HG02852 (cell line): ENCODE data around the gene OR7A17.

Experiments used
- ATAC-seq: cut with Tn5 transposase; IDR thresholded peaks from one replicate; pipeline ENCODE4 v1.9.1; 2021; ENCODE audit warnings: mild to moderate bottlenecking, moderate library complexity; ENCODE audit not compliant: unreplicated experiment

OR7A17 gene

DNA sequence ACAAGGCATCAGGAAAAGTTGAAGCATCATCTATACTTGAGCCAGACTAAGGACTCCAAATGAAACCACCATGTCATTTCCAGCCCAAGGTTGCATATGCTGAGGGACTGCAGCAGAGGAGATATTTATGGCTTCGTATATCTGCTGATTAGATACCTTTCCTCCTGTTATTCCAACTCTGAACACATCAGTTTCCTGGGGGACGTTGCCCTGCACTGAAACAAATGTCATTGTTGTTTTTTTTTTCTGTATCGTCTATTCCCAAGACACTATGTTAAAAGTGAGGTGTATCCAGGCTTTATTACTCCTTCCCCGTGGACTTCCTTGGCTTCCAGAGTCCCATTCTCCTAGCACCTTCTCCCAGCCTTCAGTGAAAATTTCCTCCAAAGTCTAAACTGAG lies at the start of gene OR7A17:
Gene OR7A17 (minus strand): TSS at position 101 of the 400 bp plus-strand sequence. CDS start 4,777 bp downstream, outside the sequence.
- no peak for ATAC-seq

DNA sequence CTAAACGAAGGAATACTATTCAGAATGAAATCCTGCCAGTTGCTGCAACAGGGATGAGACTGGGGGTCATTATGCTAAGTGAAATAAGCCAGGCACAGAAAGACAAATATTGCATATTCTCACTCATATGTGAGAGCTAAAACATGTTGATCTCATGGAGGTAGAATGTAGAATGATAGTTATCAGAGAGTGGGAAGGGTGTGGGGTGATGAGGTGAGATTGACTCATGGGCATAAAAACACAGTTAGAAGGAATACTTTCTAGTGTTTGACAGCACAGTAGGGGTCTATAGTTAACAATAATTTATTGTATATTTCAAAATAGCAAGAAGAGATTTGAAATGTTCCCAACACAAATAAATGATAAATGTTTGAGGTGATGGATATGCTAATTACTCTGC lies 47.6 kb upstream of the OR7A17 start:
- no peak for ATAC-seq

DNA sequence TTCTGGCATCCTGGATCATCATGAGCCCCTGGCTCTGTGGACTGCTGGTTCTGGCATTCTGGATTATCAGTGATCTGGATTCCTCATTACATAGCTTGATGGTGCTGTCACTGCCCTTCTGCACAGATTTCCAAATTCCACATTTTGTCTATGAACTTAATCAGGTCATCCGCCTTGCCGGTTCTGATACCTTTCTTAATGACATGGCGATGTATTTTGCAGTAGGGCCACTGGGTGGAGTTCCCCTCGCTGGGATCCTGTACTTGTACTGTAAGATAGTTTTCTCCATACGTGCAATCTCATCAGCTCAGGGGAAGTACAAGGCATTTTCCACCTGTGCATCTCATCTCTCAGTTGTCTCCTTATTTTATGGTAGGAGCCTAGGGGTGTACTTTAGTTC lies 30.9 kb upstream of the OR7A17 start:
- no peak for ATAC-seq

DNA sequence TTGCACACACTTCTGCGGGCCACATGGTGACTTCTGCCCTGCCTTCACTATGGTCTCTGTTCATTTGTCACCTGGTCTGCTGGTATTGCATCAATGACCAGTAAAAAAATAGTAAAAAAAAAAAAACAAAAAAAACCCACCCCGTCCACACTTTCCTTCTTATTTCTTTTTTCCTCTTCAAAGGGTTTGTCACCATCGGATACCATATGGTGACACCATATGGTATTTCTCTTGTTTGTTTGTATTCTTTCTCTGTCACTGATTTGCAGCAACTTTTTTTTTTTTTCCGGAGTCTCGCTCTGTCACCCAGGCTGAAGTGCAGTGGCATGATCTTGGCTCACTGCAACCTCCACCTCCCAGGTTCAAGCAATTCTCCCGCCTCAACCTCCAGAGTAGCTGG lies 29.2 kb upstream of the OR7A17 start:
- ATAC-seq, result no peak

DNA sequence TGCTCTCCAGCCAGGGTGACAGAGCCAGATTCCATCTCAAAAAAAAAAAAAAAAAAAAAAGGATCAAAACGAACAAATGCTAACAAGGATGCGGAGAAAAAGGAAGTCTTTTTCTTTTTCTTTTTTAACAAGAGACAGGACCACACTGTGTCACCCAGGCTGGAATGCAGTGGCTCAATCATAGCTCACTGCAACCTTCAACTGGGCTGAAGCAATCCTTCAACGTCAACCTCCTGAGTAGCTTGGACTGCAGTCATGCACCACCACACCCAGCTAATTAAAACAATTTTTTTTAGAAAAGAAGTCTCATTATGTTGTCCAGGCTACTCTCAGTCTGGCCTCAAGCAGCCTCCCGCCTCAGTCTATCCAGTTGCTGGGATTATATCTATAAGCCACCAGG lies 20.8 kb upstream of the OR7A17 start:
- no peak for ATAC-seq

DNA sequence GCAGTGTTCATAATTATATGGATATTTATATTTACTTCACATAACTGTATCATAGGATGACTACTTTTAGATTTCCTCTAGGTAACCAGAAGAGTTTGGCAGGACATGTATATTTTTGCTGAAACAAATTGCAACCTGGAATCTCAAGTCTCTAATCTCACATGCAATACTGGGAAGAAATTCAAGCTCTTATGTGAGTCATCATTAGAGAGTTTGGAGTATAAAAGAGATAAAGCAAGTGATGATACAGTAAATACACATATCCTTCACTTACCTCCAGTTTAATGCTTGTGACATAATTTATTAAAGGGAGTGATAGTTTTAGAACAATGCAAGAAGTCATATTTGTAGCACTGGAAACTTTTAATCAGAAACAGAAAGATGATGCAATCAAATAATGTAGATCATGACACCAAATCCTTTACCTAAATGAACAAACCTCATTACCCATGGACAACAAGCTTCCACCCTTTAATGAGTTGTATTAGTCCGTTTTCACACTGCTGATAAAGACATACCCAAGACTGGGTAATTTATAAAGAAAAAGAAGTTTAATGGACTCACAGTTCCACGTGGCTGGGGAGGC lies 15.8 kb upstream of the OR7A17 start:
- no peak for ATAC-seq

DNA sequence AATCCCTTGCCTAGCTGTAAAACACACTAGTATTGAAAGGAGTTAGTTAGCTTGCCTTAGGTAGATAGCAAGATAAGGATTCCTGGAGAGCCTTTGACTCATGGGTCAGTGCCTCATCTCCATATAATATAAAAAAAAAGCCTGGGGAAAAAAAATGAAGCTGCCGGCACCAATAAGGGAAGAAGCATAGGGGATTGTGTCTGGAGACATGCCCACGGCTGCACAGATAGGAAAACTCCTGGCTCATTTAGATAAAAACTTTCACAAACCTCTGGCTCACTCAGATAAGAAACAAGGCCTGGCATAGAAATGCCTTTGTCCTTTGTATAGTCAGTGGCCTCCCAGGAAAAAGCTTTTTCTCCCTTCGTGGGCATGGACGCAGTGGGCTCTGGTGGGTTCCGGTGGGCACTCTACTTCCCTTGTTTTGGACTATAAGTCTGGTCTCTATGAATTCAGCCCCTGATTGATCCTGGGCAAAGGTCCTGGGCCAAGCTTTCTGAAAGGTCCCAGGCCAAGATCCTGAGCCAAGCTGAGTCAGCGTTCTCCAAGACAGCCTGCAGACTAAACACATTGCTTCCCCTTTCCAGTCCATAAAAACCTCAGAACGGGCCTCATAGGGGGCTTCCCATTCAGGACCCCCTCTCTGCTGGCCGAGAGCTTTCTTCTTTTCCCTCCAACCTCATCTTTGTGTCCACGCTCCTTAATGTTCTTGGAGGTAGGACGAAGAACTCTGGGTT lies 4.9 kb upstream of the OR7A17 start:
- no peak for ATAC-seq

DNA sequence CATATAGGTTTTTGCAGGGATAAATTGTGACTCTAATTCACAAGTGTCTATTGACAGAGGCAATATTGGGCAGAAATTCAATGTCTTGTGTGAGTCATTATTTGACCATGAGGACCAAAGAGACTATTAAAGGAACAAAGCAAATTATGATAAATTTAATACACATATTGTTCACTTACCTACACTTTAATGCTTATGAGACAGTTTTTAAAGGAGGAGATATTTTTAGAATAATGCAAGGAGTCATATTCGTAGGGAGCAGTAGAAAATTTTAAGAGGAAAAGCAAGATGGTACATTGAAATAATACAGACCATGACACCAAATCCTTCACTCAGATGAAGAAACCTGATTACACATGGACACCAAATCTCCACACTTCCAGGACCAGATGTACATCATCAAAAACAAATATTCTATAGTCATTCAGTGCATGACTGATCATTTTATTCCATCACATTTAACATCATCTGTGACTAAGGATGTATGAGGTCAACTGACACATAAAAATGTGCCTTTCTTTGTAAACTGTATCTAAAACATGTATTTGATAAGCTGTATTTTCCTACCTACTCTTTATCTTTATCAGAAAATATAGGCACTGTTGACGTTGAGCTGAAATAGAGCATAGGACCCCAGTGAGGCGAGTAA lies 4.2 kb upstream of the OR7A17 start:
- no peak for ATAC-seq

DNA sequence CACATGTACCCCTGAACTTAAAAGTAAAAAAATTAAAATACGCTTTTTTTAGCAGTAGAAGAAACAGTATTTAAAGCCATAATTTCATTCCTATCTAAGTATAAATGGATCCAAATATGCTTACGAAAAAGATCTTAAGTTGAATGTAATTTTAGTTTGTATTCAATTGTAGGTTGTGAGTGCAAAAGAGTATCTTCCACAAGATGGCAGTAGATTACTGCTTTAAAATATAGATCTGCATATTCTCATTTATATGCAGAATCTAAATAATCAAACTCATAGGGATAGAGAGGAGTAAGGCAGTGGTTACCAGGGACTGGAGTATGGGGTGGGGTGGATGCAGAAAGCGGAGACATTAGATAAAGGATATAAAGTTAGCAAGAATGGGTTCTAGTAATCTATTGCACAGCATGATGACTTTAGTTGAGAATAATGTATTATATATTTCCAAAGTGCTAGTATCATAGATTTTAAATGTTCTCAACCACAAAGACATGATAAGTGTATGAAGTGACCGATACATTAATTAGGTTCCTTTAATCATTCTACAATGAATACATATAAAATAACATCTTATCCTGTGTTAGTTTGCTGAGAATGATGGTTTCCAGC lies 14.2 kb downstream of the OR7A17 start:
- ATAC-seq, result no peak

DNA sequence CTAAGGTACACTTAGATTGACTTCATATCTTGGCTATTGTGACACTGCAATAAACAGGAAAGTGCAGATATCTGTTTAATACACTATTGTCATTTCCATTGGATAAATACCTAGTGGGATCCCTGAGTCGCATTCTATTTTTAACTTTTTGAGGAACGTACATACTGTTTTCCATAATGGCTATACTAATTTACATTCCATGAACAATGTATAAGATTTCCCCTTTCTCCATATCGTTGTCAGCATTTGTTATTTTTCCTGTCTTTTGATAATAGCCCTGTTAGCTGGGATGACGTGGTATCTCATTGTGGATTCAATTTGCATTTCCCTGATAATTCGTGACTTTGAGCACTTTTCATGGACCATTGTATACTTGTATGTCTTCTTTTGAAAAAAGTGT lies 17.4 kb downstream of the OR7A17 start:
- ATAC-seq, result no peak

DNA sequence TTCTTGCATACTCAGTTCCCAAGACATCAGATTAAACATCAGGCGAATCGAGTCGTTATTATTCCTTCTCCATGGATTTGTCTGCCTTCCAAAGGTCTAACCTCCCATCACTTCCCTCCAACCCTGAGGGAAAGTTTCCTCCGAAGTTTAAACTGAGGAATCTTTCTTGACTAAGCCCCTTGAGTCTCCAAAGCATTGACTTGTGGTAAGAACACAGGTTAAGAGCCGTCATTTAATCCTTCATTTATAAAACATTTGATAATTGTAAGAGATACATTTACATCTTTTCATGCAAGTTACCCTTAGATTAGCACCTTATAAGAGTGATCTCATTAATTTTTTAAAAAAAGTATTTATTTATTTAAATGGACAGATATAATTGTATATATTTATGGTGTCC lies 37.1 kb downstream of the OR7A17 start, which contains the start of gene OR7A10:
Gene OR7A10 (minus strand): TSS at position 101 of the 400 bp plus-strand sequence. CDS start 7,045 bp downstream, outside the sequence.
- ATAC-seq, result no peak

DNA sequence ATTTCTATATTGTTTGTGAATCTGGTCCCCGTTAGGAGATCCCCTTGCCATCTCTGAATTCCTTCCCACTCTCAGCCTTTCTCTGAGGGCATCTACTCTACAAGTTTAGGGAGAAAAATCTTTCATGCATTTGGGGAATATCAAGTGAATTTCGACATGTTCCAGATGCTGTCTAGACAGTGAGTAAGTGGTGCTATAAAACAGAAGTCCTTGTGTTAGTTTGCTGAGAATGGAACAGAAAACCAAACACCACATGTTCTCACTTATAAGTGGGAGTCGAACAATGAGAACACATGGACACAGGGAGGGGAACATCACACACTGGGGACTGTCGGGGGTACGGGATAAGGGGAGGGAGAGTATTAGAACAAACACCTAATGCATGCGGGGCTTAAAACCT lies 42.4 kb downstream of the OR7A17 start:
- ATAC-seq, result no peak

DNA sequence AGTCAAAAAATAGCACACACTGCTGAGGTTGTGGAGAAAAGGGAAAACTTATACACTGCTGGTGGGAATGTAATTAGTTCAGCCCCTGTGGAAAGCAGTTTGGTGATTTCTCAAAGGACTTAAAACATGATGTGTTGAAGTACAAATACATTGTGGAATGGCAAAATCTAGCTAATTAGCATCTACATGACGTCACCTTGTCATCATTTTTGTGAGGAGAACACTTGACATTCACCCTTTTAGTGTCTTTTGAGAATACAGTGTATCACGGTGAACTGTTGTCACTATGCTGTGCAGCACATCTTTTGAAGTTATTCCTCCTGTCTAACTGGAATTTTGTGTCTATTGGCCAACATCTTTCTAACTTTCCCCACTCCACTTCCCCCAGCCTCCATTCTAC lies 42.8 kb downstream of the OR7A17 start:
- no peak for ATAC-seq

DNA sequence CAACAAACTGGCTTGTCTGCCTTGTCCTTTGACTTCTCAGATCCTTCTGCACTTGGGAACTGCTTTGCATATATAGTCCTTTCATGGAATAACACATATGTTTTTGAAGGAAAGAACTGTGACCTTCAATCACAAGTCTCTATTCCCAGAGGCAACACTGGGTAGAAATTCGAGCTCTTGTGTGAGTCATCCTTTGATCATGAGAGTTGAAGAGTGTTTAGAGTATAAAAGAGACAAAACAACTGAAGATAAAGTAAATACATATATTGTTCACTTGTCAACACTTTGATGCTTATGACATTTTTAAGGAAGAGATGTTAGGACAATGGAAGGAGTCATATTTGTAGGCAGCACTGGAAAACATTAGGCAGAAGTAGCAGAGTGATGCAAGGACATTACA lies 45.7 kb downstream of the OR7A17 start:
- ATAC-seq, result no peak

DNA sequence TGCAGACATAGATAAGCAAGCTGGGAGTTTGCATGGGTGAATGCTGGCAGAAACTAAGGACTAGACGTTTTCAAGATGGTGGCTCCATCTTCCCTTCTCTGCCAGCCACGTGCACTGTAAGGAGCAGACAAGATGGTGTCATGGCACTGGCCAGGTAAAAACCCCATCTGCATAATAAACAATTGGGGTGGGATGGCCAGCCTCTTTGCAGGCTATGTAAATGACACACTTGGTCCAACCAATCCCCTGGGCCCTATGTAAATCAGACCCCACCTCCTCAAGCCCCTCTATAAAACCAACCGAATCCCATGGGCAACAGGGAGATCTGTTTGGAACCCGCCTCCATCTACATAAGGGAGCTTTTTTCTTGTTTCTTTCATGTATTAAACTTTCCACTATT lies 48.5 kb downstream of the OR7A17 start:
- no peak for ATAC-seq

DNA sequence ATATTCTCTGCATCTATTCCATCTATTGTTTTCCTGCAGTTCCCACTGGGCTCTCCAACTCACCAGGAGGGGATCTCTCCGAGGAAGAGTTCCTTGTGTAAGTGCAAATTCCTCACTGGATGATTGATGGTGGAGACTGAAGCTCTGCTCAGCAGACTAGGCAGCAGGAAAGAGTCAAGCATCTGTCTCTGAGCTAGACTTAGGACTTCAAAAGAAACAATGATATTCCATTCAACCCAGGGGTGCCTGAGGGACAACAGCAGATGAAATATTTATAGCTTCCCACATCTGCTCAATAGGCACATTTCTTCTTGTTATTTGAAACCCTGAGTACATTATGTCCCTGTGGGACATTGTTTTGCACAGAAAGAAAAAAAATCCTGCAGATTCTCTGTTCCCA lies 50.9 kb downstream of the OR7A17 start, which contains the start of the genes OR7A5 and OR7C1:
Gene OR7A5 (minus strand): TSS at position 175 of the 400 bp plus-strand sequence. CDS start 6,944 bp downstream, outside the sequence.
Gene OR7C1 (minus strand): TSS at position 175 of the 400 bp plus-strand sequence. CDS start 35,049 bp downstream, outside the sequence.
- ATAC-seq, result no peak

DNA sequence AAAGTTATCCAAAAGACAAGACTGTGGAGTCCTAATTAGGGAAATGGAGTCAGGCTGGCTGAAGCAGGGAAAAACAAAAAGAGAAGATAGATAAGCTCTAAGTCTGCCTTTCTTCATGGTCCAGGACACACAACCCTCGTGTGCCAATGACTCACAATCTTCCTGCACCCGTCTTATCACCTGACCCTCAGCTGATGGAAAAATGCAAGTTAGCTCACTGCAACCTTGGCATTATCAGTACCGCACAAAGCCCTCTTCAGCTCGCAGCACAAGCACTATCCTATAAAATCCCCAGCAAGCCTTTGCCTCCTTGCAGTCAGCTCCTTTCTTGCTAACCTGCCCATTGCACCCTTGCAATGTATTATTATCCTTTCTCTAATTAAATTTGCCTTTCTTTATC lies 55.2 kb downstream of the OR7A17 start:
- no peak for ATAC-seq
